Neural progenitor cell (in vitro differentiated cells): ENCODE data around the gene UQCRQ.

ENCODE experiments used
- EZH2phosphoT487 ChIP-seq: fragments of 200-600 bp; sonication (generic); IDR thresholded peaks from 2 replicates; pipeline ENCODE4 v1.6.1; 2017; ENCODE audit warnings: antibody characterized with exemption
- TF ChIP-seq, protein P1 (sequence below): fragments of 200-600 bp; sonication (generic); IDR thresholded peaks from 2 replicates; pipeline ENCODE4 v1.5.1; 2017; ENCODE audit warnings: antibody characterized with exemption, mild to moderate bottlenecking

DNA sequence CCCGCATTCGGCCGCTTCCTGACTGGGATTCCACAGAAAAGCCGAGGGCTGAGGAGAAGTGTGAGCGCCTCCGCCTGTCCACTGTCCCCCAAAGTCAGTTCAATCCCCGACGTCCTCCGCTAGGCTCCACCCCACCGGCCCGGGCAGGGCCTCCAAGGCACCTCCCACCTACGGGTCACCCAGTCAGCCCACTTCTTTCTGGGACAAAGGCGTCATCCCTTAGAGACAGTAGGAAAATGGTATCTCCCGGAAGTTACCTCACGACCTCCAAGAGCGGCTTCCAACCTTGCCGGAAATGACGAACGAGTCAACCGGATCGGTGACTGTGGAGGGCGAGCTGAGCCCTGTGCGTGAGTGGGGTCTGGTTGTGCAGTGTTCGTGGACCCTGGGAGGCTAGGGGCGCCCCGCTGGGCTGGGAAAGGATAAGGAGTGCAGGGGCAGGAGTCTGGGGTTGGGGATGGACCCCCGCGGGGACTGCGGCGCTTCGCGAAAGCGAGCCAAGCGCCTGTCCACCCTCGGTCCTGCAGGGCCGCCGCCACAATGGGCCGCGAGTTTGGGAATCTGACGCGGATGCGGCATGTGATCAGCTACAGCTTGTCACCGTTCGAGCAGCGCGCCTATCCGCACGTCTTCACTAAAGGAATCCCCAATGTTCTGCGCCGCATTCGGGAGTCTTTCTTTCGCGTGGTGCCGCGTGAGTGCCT is at the start of gene UQCRQ, which contains the start of gene GDF9:
- no peak for TF ChIP-seq EZH2phosphoT487
- TF ChIP-seq, protein P1, sequence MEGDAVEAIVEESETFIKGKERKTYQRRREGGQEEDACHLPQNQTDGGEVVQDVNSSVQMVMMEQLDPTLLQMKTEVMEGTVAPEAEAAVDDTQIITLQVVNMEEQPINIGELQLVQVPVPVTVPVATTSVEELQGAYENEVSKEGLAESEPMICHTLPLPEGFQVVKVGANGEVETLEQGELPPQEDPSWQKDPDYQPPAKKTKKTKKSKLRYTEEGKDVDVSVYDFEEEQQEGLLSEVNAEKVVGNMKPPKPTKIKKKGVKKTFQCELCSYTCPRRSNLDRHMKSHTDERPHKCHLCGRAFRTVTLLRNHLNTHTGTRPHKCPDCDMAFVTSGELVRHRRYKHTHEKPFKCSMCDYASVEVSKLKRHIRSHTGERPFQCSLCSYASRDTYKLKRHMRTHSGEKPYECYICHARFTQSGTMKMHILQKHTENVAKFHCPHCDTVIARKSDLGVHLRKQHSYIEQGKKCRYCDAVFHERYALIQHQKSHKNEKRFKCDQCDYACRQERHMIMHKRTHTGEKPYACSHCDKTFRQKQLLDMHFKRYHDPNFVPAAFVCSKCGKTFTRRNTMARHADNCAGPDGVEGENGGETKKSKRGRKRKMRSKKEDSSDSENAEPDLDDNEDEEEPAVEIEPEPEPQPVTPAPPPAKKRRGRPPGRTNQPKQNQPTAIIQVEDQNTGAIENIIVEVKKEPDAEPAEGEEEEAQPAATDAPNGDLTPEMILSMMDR = peak; percentile 47
